HFFc6 (cell line): ENCODE measurements around the gene GALNT10. TPM values are rescaled to one million over a fixed set of nuclear protein-coding genes. Genes with fewer than 3 reads are reported as not detected.
A peak's percentile ranks its signal among the peaks of the same experiment; 100 is the strongest.

Experiments
- DNase-seq: peaks from one replicate; pipeline ENCODE4 v3.0.0-alpha.2; 2018
- H3K27ac Mint-ChIP-seq: 2 replicates; pipeline ENCODE4 v1.8.0; 2020; ENCODE audit warnings: mild to moderate bottlenecking, mixed read lengths
- H3K27me3 Mint-ChIP-seq: 2 replicates; pipeline ENCODE4 v1.8.0; 2021; ENCODE audit warnings: mild to moderate bottlenecking, moderate library complexity, mixed read lengths; ENCODE audit not compliant: insufficient read depth
- H3K36me3 Mint-ChIP-seq: 2 replicates; pipeline ENCODE4 v1.8.0; 2021; ENCODE audit warnings: low read depth, mixed read lengths
- H3K4me1 Mint-ChIP-seq: 2 replicates; pipeline ENCODE4 v1.8.0; 2020; ENCODE audit warnings: low read depth, mixed read lengths
- H3K4me3 Mint-ChIP-seq: 2 replicates; pipeline ENCODE4 v1.8.0; 2020; ENCODE audit warnings: mild to moderate bottlenecking, moderate library complexity, mixed read lengths
- H3K9me3 Mint-ChIP-seq: 2 replicates; pipeline ENCODE4 v1.8.0; 2020; ENCODE audit warnings: mild to moderate bottlenecking, mixed read lengths
- CTCF ChIP-seq: fragments of 200-600 bp; sonication (generic); IDR thresholded peaks from 2 replicates; pipeline ENCODE4 v1.5.0; 2021; ENCODE audit warnings: antibody characterized with exemption, mild to moderate bottlenecking
- total RNA-seq, 6 experiments: library from RNA; stranded (reverse); fragmentation: NEBNext Ultra II Directional; extraction: Animal tissue kit (Norgen Biotek cat#: 25700); gene quantifications; 2 replicates in 1 of 6; 3 replicates in 5 of 6; pipeline ENCODE4 v1.2.3, GENCODE V29; 2021

Gene GALNT10
- total RNA-seq, 6 experiments from 2014 or later = 129 to 161 (median 157) TPM

- Mint-ChIP-seq H3K27me3 (peaks cover 1% of the 10 kb centered on the region), H3K9me3 (no peaks in the 10 kb centered on the region), H3K4me1 (peaks cover 77% of the 10 kb centered on the region), H3K4me3 (peak overlapping the region; percentile 100), H3K27ac (peak overlapping the region; percentile 97), H3K36me3 (peaks cover 25% of the 10 kb centered on the region)
- no peak for TF ChIP-seq CTCF
- peak; percentile 35 for DNase-seq
Measured at GRCh38 chr5:154193701-154194121, 3.2 kb downstream of the GALNT10 start.

GRCh38 chr5:154194345-154195329, 4.1 kb downstream of the GALNT10 start:
- peak overlapping the region; percentile 97 for H3K27ac Mint-ChIP-seq
- H3K36me3 Mint-ChIP-seq = peaks cover 34% of the 10 kb centered on the region
- H3K27me3 Mint-ChIP-seq = peaks cover 1% of the 10 kb centered on the region
- DNase-seq = peak; percentile 43
- peak overlapping the region; percentile 100 for H3K4me3 Mint-ChIP-seq
- H3K4me1 Mint-ChIP-seq = peaks cover 78% of the 10 kb centered on the region
- H3K9me3 Mint-ChIP-seq = no peaks in the 10 kb centered on the region
- no peak for TF ChIP-seq CTCF

GRCh38 chr5:154196281-154196680, 5.7 kb downstream of the GALNT10 start:
- no peak for DNase-seq
- peaks cover 1% of the 10 kb centered on the region; the same call in 1 of the 2 replicates for H3K27me3 Mint-ChIP-seq

GRCh38 chr5:154196955-154197652, 6.6 kb downstream of the GALNT10 start:
- Mint-ChIP-seq H3K27ac (peak overlapping the region; percentile 92), H3K4me3 (peak overlapping the region; percentile 21; the same call in 1 of the 2 replicates), H3K27me3 (peaks cover 1% of the 10 kb centered on the region; the same call in 1 of the 2 replicates), H3K9me3 (no peaks in the 10 kb centered on the region), H3K4me1 (peaks cover 84% of the 10 kb centered on the region), H3K36me3 (peaks cover 35% of the 10 kb centered on the region)
- peak; percentile 65 for TF ChIP-seq CTCF
- peak; percentile 38 for DNase-seq

More at GRCh38 chr5:154196281-154196680, 5.7 kb downstream of the GALNT10 start:
- TF ChIP-seq CTCF = no peak
- peak overlapping the region; percentile 44; the same call in 1 of the 2 replicates for H3K27ac Mint-ChIP-seq
- H3K9me3 Mint-ChIP-seq = no peaks in the 10 kb centered on the region
- H3K36me3 Mint-ChIP-seq = peaks cover 32% of the 10 kb centered on the region
- peaks cover 90% of the 10 kb centered on the region for H3K4me1 Mint-ChIP-seq
- H3K4me3 Mint-ChIP-seq = no peak overlapping the region

GRCh38 chr5:154197801-154198491, 7.4 kb downstream of the GALNT10 start:
- Mint-ChIP-seq H3K9me3 (no peaks in the 10 kb centered on the region), H3K27ac (peak overlapping the region; percentile 92), H3K4me1 (peaks cover 78% of the 10 kb centered on the region), H3K36me3 (peaks cover 36% of the 10 kb centered on the region), H3K4me3 (peak overlapping the region; percentile 32; the same call in 1 of the 2 replicates), H3K27me3 (peaks cover 1% of the 10 kb centered on the region; the same call in 1 of the 2 replicates)
- peak; percentile 40 for DNase-seq
- TF ChIP-seq CTCF = no peak
